Panc1 (cell line): Measurements from ENCODE around the gene NBPF1.
"Not testable (repeated sequence)": the region's sequence is repeated elsewhere in the genome, so short reads cannot be mapped to it uniquely, and the experiment has no call there.

Source experiments
- POLR2AphosphoS5 ChIP-seq: IDR thresholded peaks from 2 replicates; pipeline ENCODE4 v1.6.1; 2012; ENCODE audit warnings: mild to moderate bottlenecking, low read depth, low read length, moderate library complexity
- SIN3A ChIP-seq: IDR thresholded peaks from 2 replicates; pipeline ENCODE4 v1.6.1; 2012; ENCODE audit warnings: low read depth, mild to moderate bottlenecking, low read length, moderate library complexity, borderline replicate concordance; ENCODE audit not compliant: insufficient read depth
- TCF7L2 ChIP-seq: IDR thresholded peaks from 2 replicates; pipeline ENCODE4 v1.6.1; 2011; ENCODE audit warnings: mild to moderate bottlenecking, low read depth, low read length, inconsistent platforms
- TF ChIP-seq, protein P1 (sequence below): fragments of 450-650 bp; IDR thresholded peaks from 2 replicates; pipeline ENCODE4 v1.5.1; 2017; ENCODE audit warnings: mild to moderate bottlenecking
- TF ChIP-seq, protein P2 (sequence below), 2 experiments: IDR thresholded peaks; 2 replicates each; pipeline ENCODE4 v1.6.1; 2011 to 2012; ENCODE audit warnings: low read depth in 2 of 2, control low read depth in 1 of 2, low read length in 1 of 2, mild to moderate bottlenecking in 1 of 2, moderate library complexity in 1 of 2; ENCODE audit not compliant: insufficient read depth in 1 of 2

- TF ChIP-seq, protein P1, sequence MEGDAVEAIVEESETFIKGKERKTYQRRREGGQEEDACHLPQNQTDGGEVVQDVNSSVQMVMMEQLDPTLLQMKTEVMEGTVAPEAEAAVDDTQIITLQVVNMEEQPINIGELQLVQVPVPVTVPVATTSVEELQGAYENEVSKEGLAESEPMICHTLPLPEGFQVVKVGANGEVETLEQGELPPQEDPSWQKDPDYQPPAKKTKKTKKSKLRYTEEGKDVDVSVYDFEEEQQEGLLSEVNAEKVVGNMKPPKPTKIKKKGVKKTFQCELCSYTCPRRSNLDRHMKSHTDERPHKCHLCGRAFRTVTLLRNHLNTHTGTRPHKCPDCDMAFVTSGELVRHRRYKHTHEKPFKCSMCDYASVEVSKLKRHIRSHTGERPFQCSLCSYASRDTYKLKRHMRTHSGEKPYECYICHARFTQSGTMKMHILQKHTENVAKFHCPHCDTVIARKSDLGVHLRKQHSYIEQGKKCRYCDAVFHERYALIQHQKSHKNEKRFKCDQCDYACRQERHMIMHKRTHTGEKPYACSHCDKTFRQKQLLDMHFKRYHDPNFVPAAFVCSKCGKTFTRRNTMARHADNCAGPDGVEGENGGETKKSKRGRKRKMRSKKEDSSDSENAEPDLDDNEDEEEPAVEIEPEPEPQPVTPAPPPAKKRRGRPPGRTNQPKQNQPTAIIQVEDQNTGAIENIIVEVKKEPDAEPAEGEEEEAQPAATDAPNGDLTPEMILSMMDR: not testable (repeated sequence)
- TF ChIP-seq POLR2AphosphoS5, TCF7L2, SIN3A: not testable (repeated sequence)
- TF ChIP-seq, protein P2, sequence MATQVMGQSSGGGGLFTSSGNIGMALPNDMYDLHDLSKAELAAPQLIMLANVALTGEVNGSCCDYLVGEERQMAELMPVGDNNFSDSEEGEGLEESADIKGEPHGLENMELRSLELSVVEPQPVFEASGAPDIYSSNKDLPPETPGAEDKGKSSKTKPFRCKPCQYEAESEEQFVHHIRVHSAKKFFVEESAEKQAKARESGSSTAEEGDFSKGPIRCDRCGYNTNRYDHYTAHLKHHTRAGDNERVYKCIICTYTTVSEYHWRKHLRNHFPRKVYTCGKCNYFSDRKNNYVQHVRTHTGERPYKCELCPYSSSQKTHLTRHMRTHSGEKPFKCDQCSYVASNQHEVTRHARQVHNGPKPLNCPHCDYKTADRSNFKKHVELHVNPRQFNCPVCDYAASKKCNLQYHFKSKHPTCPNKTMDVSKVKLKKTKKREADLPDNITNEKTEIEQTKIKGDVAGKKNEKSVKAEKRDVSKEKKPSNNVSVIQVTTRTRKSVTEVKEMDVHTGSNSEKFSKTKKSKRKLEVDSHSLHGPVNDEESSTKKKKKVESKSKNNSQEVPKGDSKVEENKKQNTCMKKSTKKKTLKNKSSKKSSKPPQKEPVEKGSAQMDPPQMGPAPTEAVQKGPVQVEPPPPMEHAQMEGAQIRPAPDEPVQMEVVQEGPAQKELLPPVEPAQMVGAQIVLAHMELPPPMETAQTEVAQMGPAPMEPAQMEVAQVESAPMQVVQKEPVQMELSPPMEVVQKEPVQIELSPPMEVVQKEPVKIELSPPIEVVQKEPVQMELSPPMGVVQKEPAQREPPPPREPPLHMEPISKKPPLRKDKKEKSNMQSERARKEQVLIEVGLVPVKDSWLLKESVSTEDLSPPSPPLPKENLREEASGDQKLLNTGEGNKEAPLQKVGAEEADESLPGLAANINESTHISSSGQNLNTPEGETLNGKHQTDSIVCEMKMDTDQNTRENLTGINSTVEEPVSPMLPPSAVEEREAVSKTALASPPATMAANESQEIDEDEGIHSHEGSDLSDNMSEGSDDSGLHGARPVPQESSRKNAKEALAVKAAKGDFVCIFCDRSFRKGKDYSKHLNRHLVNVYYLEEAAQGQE (IDR thresholded peaks at IDR 0.05; ENCODE audit: insufficient read depth in 1 of 2, low read depth in 2 of 2, low read length in 1 of 2): not testable (repeated sequence)
Measured at GRCh38 chr1:16560498-16560897, 52.9 kb downstream of the NBPF1 start.
